ENCODE results near the gene SPATA9. TPM values are rescaled to one million over a fixed set of nuclear protein-coding genes. Genes with fewer than 3 reads are reported as not detected.

The SPATA9 gene
- total RNA-seq, 1 donor from 2014 or later, result not detected

GRCh38 chr5:95628933-95629332 lies 53.9 kb downstream of the SPATA9 start:
- DNase-seq (no peak), ATAC-seq (no peak)
- intact Hi-C loops (cut with micrococcal nuclease), result no loop called here

- intact Hi-C loops (cut with micrococcal nuclease), result no loop called here
Measured at GRCh38 chr5:95627971-95628810, 54.6 kb downstream of the SPATA9 start.

GRCh38 chr5:95626701-95627100 lies 56.1 kb downstream of the SPATA9 start:
- DNase-seq (no peak), ATAC-seq (peak; percentile 47)
- intact Hi-C loops (cut with micrococcal nuclease), result no loop called here

More at GRCh38 chr5:95627971-95628810, 54.6 kb downstream of the SPATA9 start:
- ATAC-seq, result no peak
- no peak for DNase-seq

GRCh38 chr5:95624368-95624767 lies 58.4 kb downstream of the SPATA9 start:
- no peak for DNase-seq
- ATAC-seq, result no peak
- intact Hi-C loops (cut with micrococcal nuclease), result no loop called here

- ATAC-seq, result no peak
- intact Hi-C loops (cut with micrococcal nuclease), result no loop called here
- DNase-seq, result no peak
Measured at GRCh38 chr5:95623706-95624105, 59.1 kb downstream of the SPATA9 start.

- intact Hi-C loops (cut with micrococcal nuclease), result no loop called here
- ATAC-seq, result no peak
- no peak for DNase-seq
Measured at GRCh38 chr5:95621839-95622629, 60.8 kb downstream of the SPATA9 start.

GRCh38 chr5:95620870-95621838 lies 61.6 kb downstream of the SPATA9 start:
- intact Hi-C loops (cut with micrococcal nuclease), result no loop called here
- ATAC-seq (peak; percentile 67), DNase-seq (peak; percentile 46)

GRCh38 chr5:95620030-95620869 lies 62.5 kb downstream of the SPATA9 start, which contains the start of gene GPR150:
Gene GPR150 (plus strand): TSS chr5:95620087. CDS start chr5:95620276, 189 bp downstream.
- peak; percentile 73 for ATAC-seq
- intact Hi-C loops (cut with micrococcal nuclease), result no loop called here
- DNase-seq, result peak; percentile 74

- ATAC-seq (peak; percentile 8), DNase-seq (no peak)
- intact Hi-C loops (cut with micrococcal nuclease), result no loop called here
Measured at GRCh38 chr5:95619514-95620029, 63.2 kb downstream of the SPATA9 start.

GRCh38 chr5:95619096-95619495 lies 63.7 kb downstream of the SPATA9 start:
- no peak for ATAC-seq
- no peak for DNase-seq
- intact Hi-C loops (cut with micrococcal nuclease), result no loop called here

- intact Hi-C loops (cut with micrococcal nuclease), result no loop called here
- ATAC-seq (no peak), DNase-seq (no peak)
Measured at GRCh38 chr5:95617057-95617456, 65.7 kb downstream of the SPATA9 start.

- intact Hi-C loops (cut with micrococcal nuclease), result no loop called here
- DNase-seq, result no peak
- no peak for ATAC-seq
Measured at GRCh38 chr5:95615164-95615467, 67.7 kb downstream of the SPATA9 start.

- no peak for DNase-seq
- no peak for ATAC-seq
- intact Hi-C loops (cut with micrococcal nuclease), result no loop called here
Measured at GRCh38 chr5:95613514-95613913, 69.3 kb downstream of the SPATA9 start.

- ATAC-seq, result no peak
- intact Hi-C loops (cut with micrococcal nuclease), result no loop called here
- DNase-seq, result no peak
Measured at GRCh38 chr5:95611396-95611795, 71.4 kb downstream of the SPATA9 start.

- DNase-seq (no peak), ATAC-seq (no peak)
- intact Hi-C loops (cut with micrococcal nuclease), result no loop called here
Measured at GRCh38 chr5:95610546-95610945, 72.2 kb downstream of the SPATA9 start.

GRCh38 chr5:95609711-95610110 lies 73.1 kb downstream of the SPATA9 start:
- ATAC-seq (no peak), DNase-seq (no peak)
- intact Hi-C loops (cut with micrococcal nuclease), result no loop called here

All from left ventricle myocardium superior (tissue), 1 donor.